Smooth muscle cell (in vitro differentiated cells): ENCODE results near the gene PIK3CG. TPM values are rescaled to one million over a fixed set of nuclear protein-coding genes. Genes with fewer than 3 reads are reported as not detected.

Source experiments
- DNase-seq: peaks from one replicate; lab custom pipeline; 2025; ENCODE audit not compliant: unreplicated experiment; lab: John Stamatoyannopoulos, UW
- H2AFZ ChIP-seq: fragments of 200-600 bp; sonication (generic); 2 replicates; pipeline ENCODE4 v1.6.0; 2016; ENCODE audit warnings: antibody characterized with exemption, low read depth, mild to moderate bottlenecking
- H3F3A ChIP-seq: fragments of 200-600 bp; sonication (generic); 2 replicates; pipeline ENCODE4 v1.6.0; 2017; ENCODE audit warnings: antibody characterized with exemption, low read depth
- H3K27ac ChIP-seq: fragments of 200-600 bp; sonication (generic); 2 replicates; pipeline ENCODE4 v1.5.1; 2016; ENCODE audit warnings: low read depth, mild to moderate bottlenecking
- H3K27me3 ChIP-seq: fragments of 200-600 bp; sonication (generic); 2 replicates; pipeline ENCODE4 v1.6.1; 2016; ENCODE audit warnings: low read depth, mild to moderate bottlenecking
- H3K36me3 ChIP-seq: fragments of 200-600 bp; sonication (generic); 2 replicates; pipeline ENCODE4 v1.5.1; 2016; ENCODE audit warnings: low read depth
- H3K4me1 ChIP-seq: fragments of 200-600 bp; sonication (generic); 2 replicates; pipeline ENCODE4 v1.5.1; 2016; ENCODE audit warnings: low read depth
- H3K4me2 ChIP-seq: fragments of 200-600 bp; sonication (generic); 2 replicates; pipeline ENCODE4 v1.6.0; 2016; ENCODE audit warnings: mild to moderate bottlenecking
- H3K4me3 ChIP-seq: fragments of 200-600 bp; sonication (generic); 2 replicates; pipeline ENCODE4 v1.5.1; 2016; ENCODE audit warnings: mild to moderate bottlenecking
- H3K79me2 ChIP-seq: fragments of 200-600 bp; sonication (generic); 2 replicates; pipeline ENCODE4 v1.6.0; 2016; ENCODE audit warnings: low read depth, mild to moderate bottlenecking
- H3K9ac ChIP-seq: fragments of 200-600 bp; sonication (generic); 2 replicates; pipeline ENCODE4 v1.6.0; 2016; ENCODE audit warnings: low read depth
- H3K9me3 ChIP-seq: fragments of 200-600 bp; sonication (generic); replicated peaks from 2 replicates; pipeline ENCODE4 v1.5.1; 2016; ENCODE audit warnings: low read depth
- H4K20me1 ChIP-seq: fragments of 200-600 bp; sonication (generic); 2 replicates; pipeline ENCODE4 v1.6.0; 2016; ENCODE audit warnings: low read depth
- CTCF ChIP-seq: fragments of 200-600 bp; sonication (generic); IDR thresholded peaks from 2 replicates; pipeline ENCODE4 v1.5.1; 2017; ENCODE audit warnings: borderline replicate concordance, mild to moderate bottlenecking, antibody characterized with exemption; ENCODE audit not compliant: insufficient read depth, poor library complexity, severe bottlenecking
- WGBS: methylation state at CpG from one replicate; pipeline ENCODE4 v1.1.7; 2016; ENCODE audit warnings: low lambda C conversion rate; 5-methylcytosine and 5-hydroxymethylcytosine counted together
- polyA plus RNA-seq: library from polyadenylated mRNA; unstranded; fragments of >200 nt; fragmentation: Nextera tagmentation; extraction: Ambion mirVana; gene quantifications from 2 replicates; pipeline ENCODE4 v1.2.1, GENCODE V29; 2016
- total RNA-seq: library from RNA; depleted of rRNA; stranded (reverse); fragments of >200 nt; gene quantifications from 2 replicates; pipeline ENCODE4 v1.2.3, GENCODE V29; 2014

Gene PIK3CG
- total and polyA plus RNA-seq, 2 experiments from 2014 or later: not detected

DNA sequence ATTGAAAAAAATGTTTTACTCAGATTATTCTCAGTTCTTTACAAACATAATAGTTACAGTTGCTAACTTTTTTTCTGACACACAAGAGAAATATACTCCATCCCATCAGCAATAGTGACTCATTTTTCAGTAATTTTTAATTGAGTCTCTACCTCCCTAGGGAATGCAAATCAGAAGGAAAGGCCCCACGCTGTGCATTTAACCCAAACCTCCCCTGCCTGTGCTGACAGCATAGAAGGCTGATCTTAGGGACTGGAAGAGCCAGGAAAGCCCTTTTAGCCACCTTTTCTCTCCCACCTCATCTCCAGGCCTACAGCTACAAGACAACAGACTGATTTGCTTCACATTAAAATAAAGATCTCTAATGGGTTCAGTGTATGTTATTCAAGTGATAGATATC lies 24.7 kb upstream of the PIK3CG start:
- H3K4me3 ChIP-seq: no peak overlapping the region
- no peaks in the 10 kb centered on the region for H3K36me3 ChIP-seq
- no peak overlapping the region for H3K9ac ChIP-seq
- H3K9me3 ChIP-seq: no peaks in the 10 kb centered on the region
- H3K79me2 ChIP-seq: no peaks in the 10 kb centered on the region
- H3K4me2 ChIP-seq: no peak overlapping the region
- H2AFZ ChIP-seq: no peak overlapping the region
- H3K4me1 ChIP-seq: no peaks in the 10 kb centered on the region
- H4K20me1 ChIP-seq: no peaks in the 10 kb centered on the region
- no peak for DNase-seq
- H3K27ac ChIP-seq: no peak overlapping the region
- peaks cover 14% of the 10 kb centered on the region for H3K27me3 ChIP-seq
- TF ChIP-seq CTCF: no peak
- 16% methylated on average over 1 of the region's 1 CpG for WGBS
- no peaks in the 10 kb centered on the region for H3F3A ChIP-seq

GRCh38 chr7:106841896-106842390 lies 23.1 kb upstream of the PIK3CG start:
- Histone ChIP-seq H3F3A (no peaks in the 10 kb centered on the region), H3K36me3 (no peaks in the 10 kb centered on the region), H2AFZ (no peak overlapping the region), H3K27me3 (peaks cover 24% of the 10 kb centered on the region), H3K4me2 (no peak overlapping the region), H3K27ac (no peak overlapping the region), H3K4me1 (no peaks in the 10 kb centered on the region), H3K9ac (no peak overlapping the region), H4K20me1 (no peaks in the 10 kb centered on the region), H3K79me2 (no peaks in the 10 kb centered on the region), H3K4me3 (no peak overlapping the region), H3K9me3 (no peaks in the 10 kb centered on the region)
- DNase-seq: no peak
- no peak for TF ChIP-seq CTCF

- no peak for TF ChIP-seq CTCF
- Histone ChIP-seq H2AFZ (no peak overlapping the region), H3K27ac (no peak overlapping the region), H4K20me1 (no peaks in the 10 kb centered on the region), H3K36me3 (no peaks in the 10 kb centered on the region), H3K4me3 (no peak overlapping the region), H3K27me3 (peaks cover 27% of the 10 kb centered on the region), H3K4me2 (no peak overlapping the region), H3K9ac (no peak overlapping the region), H3K79me2 (no peaks in the 10 kb centered on the region), H3K4me1 (no peaks in the 10 kb centered on the region), H3F3A (no peaks in the 10 kb centered on the region), H3K9me3 (no peaks in the 10 kb centered on the region)
- DNase-seq: no peak
- 36% methylated on average over 11 of the region's 11 CpGs for WGBS
Measured at GRCh38 chr7:106844279-106844997, 20.6 kb upstream of the PIK3CG start.

GRCh38 chr7:106848049-106848448 lies 17.0 kb upstream of the PIK3CG start:
- Histone ChIP-seq H3K4me3 (no peak overlapping the region), H3K4me1 (no peaks in the 10 kb centered on the region), H3K36me3 (no peaks in the 10 kb centered on the region), H3K27me3 (peaks cover 27% of the 10 kb centered on the region), H3K79me2 (no peaks in the 10 kb centered on the region), H3K9ac (no peak overlapping the region), H4K20me1 (no peaks in the 10 kb centered on the region), H3K27ac (no peak overlapping the region), H3F3A (no peaks in the 10 kb centered on the region), H3K4me2 (no peak overlapping the region), H2AFZ (no peak overlapping the region), H3K9me3 (no peaks in the 10 kb centered on the region)
- WGBS: 93% methylated on average over 1 of the region's 1 CpG
- no peak for DNase-seq
- no peak for TF ChIP-seq CTCF
